ENCODE data around the gene CTBP2.

The CTBP2 gene

GRCh38 chr10:125172694-125173093, 12.3 kb upstream of the CTBP2 start:
- no peak for DNase-seq (ENCODE audit: extremely low spot score)
- ChIA-PET POLR2A (no interaction called here), CTCF (no interaction called here)
- no peak for TF ChIP-seq CTCF (IDR thresholded peaks at IDR 0.05; ENCODE audit: control extremely low read depth, extremely low read depth, low read depth, missing control alignments)

- ChIA-PET POLR2A (no interaction called here), CTCF (no interaction called here)
- no peak for DNase-seq (ENCODE audit: extremely low spot score)
- no peak for TF ChIP-seq CTCF (IDR thresholded peaks at IDR 0.05; ENCODE audit: control extremely low read depth, extremely low read depth, low read depth, missing control alignments)
These were observed 11.3 kb upstream of the CTBP2 start for GRCh38 chr10:125171402-125172306.

- ChIA-PET CTCF (no interaction called here), POLR2A (no interaction called here)
- DNase-seq (ENCODE audit: extremely low spot score), result no peak
- no peak for TF ChIP-seq CTCF (IDR thresholded peaks at IDR 0.05; ENCODE audit: control extremely low read depth, extremely low read depth, low read depth, missing control alignments)
These were observed 9.6 kb upstream of the CTBP2 start for GRCh38 chr10:125169915-125170314.

GRCh38 chr10:125169279-125169678, 8.9 kb upstream of the CTBP2 start:
- ChIA-PET POLR2A (no interaction called here), CTCF (no interaction called here)
- TF ChIP-seq CTCF (IDR thresholded peaks at IDR 0.05; ENCODE audit: control extremely low read depth, extremely low read depth, low read depth, missing control alignments), result no peak
- DNase-seq (ENCODE audit: extremely low spot score), result no peak

GRCh38 chr10:125166658-125167057, 6.3 kb upstream of the CTBP2 start:
- CTCF ChIA-PET, result no interaction called here
- no peak for DNase-seq (ENCODE audit: extremely low spot score)
- POLR2A ChIA-PET, result no interaction called here
- no peak for TF ChIP-seq CTCF (IDR thresholded peaks at IDR 0.05; ENCODE audit: control extremely low read depth, extremely low read depth, low read depth, missing control alignments)

GRCh38 chr10:125165584-125166573, 5.5 kb upstream of the CTBP2 start:
- DNase-seq (ENCODE audit: extremely low spot score), result no peak
- POLR2A ChIA-PET, result no interaction called here
- TF ChIP-seq CTCF (IDR thresholded peaks at IDR 0.05; ENCODE audit: control extremely low read depth, extremely low read depth, low read depth, missing control alignments), result no peak
- CTCF ChIA-PET, result no interaction called here

Measured in GM10248 (cell line).